Measurements from ENCODE around the gene BRME1.

Gene BRME1

GRCh38 chr19:13844130-13844631, 61.7 kb downstream of the BRME1 start:
- DNase-seq, result no peak

- DNase-seq, result no peak
Observed at GRCh38 chr19:13843104-13843921, 62.6 kb downstream of the BRME1 start.

- DNase-seq, result peak; percentile 44 to 46
Observed at GRCh38 chr19:13842291-13843103, 63.4 kb downstream of the BRME1 start.

GRCh38 chr19:13841962-13842290, 64.0 kb downstream of the BRME1 start:
- DNase-seq, result no peak

- peak in 1 of 2 experiments; percentile 33 for DNase-seq
Observed at GRCh38 chr19:13841086-13841961, 64.6 kb downstream of the BRME1 start.

- DNase-seq, result peak; percentile 15 to 42
Observed at GRCh38 chr19:13840305-13841085, 65.4 kb downstream of the BRME1 start.

- DNase-seq, result no peak
Observed at GRCh38 chr19:13839938-13840304, 66.0 kb downstream of the BRME1 start.

- DNase-seq, result peak; percentile 88
Observed at GRCh38 chr19:13839130-13839937, 66.6 kb downstream of the BRME1 start.

- DNase-seq, result no peak
Observed at GRCh38 chr19:13838435-13839129, 67.3 kb downstream of the BRME1 start.

- DNase-seq, result peak; percentile 97 to 98
Observed at GRCh38 chr19:13835791-13836723, 69.9 kb downstream of the BRME1 start.

- DNase-seq, result no peak
Observed at GRCh38 chr19:13834244-13835069, 71.5 kb downstream of the BRME1 start.

GRCh38 chr19:13833330-13834243, 72.3 kb downstream of the BRME1 start:
- DNase-seq, result no peak
